ENCODE data around the gene GCC2.

DNA sequence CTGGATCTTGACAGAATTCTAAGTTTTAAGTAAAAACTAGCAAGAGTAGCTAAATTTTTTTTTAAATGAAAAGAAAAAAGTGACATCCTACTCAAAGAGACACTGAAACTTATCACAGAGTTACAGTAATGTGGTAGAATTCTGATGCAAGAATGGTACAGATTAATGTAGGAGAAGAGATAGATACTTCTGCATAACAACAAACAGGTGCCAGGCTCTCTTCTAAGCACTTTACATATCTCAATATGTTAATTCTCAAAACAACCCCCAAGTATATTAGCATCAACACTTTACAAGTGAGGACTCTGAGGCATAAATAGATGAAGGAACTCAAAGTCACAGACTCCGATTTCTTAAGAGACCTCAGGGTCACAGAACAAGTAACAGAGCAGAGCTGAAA is 28.1 kb downstream of the GCC2 start:
- TF ChIP-seq EZH2 (IDR thresholded peaks at IDR 0.05): no peak
- no peak for TF ChIP-seq POLR2AphosphoS5 (IDR thresholded peaks at IDR 0.05; ENCODE audit: borderline replicate concordance, low read depth, low read length)
- TF ChIP-seq FOXP2 (optimal IDR thresholded peaks at IDR 0.05; ENCODE audit: control extremely low read depth, extremely low read length, insufficient read depth): no peak

Measured in SK-N-MC (cell line).